GM19035 (cell line): ENCODE results near the gene PDE9A.

Experiments used
- ATAC-seq: cut with Tn5 transposase; IDR thresholded peaks from one replicate; pipeline ENCODE4 v1.9.1; 2021; ENCODE audit not compliant: unreplicated experiment

Gene PDE9A

GRCh38 chr21:42670058-42670880 lies 16.8 kb downstream of the PDE9A start:
- no peak for ATAC-seq

- ATAC-seq = no peak
Observed at GRCh38 chr21:42670884-42671283, 17.5 kb downstream of the PDE9A start.

GRCh38 chr21:42671778-42672593 lies 18.6 kb downstream of the PDE9A start:
- ATAC-seq = no peak

GRCh38 chr21:42672699-42673458 lies 19.5 kb downstream of the PDE9A start:
- ATAC-seq = no peak

- ATAC-seq = no peak
Observed at GRCh38 chr21:42673633-42674328, 20.4 kb downstream of the PDE9A start.

GRCh38 chr21:42674351-42674940 lies 21.0 kb downstream of the PDE9A start:
- no peak for ATAC-seq

- no peak for ATAC-seq
Observed at GRCh38 chr21:42675403-42675802, 22.0 kb downstream of the PDE9A start.

GRCh38 chr21:42676808-42677207 lies 23.4 kb downstream of the PDE9A start:
- no peak for ATAC-seq

- ATAC-seq = no peak
Observed at GRCh38 chr21:42677339-42678321, 24.2 kb downstream of the PDE9A start.

GRCh38 chr21:42678618-42679295 lies 25.3 kb downstream of the PDE9A start:
- ATAC-seq = no peak

- no peak for ATAC-seq
Observed at GRCh38 chr21:42679319-42680057, 26.1 kb downstream of the PDE9A start.

- ATAC-seq = no peak
Observed at GRCh38 chr21:42680058-42680330, 26.6 kb downstream of the PDE9A start.

GRCh38 chr21:42680429-42680828 lies 27.0 kb downstream of the PDE9A start:
- ATAC-seq = no peak

- no peak for ATAC-seq
Observed at GRCh38 chr21:42681296-42682206, 28.1 kb downstream of the PDE9A start.

- no peak for ATAC-seq
Observed at GRCh38 chr21:42682661-42683210, 29.3 kb downstream of the PDE9A start.

GRCh38 chr21:42683371-42684108 lies 30.1 kb downstream of the PDE9A start:
- ATAC-seq = no peak
